H1 (cell line): ENCODE data around the gene ACSL6.

Experiments
- ASH2L ChIP-seq: fragments of 200-600, 300-600 bp; sonication (generic); IDR thresholded peaks from one replicate; pipeline ENCODE4 v1.7.1; 2017; ENCODE audit warnings: low read length
- ATF2 ChIP-seq: IDR thresholded peaks from 2 replicates; pipeline ENCODE4 v1.6.1; 2012; ENCODE audit warnings: low read length, inconsistent platforms
- ATF3 ChIP-seq: IDR thresholded peaks from 2 replicates; pipeline ENCODE4 v1.6.1; 2011; ENCODE audit warnings: low read depth, mild to moderate bottlenecking, low read length; ENCODE audit not compliant: insufficient read depth
- CBX5 ChIP-seq: fragments of 300-800, 300-1000 bp; sonication (generic); IDR thresholded peaks from 2 replicates; pipeline ENCODE4 v1.7.1; 2016; ENCODE audit warnings: antibody characterized with exemption, low read length, low read depth
- CHD2 ChIP-seq: IDR thresholded peaks from 2 replicates; pipeline ENCODE4 v1.6.1; 2012; ENCODE audit warnings: low read length, improper control_type of control experiment
- EZH2 ChIP-seq: fragments of 200-600 bp; sonication (generic); IDR thresholded peaks from 2 replicates; pipeline ENCODE4 v1.7.1; 2012; ENCODE audit warnings: low read depth, mild to moderate bottlenecking, moderate library complexity, low read length, inconsistent platforms; ENCODE audit not compliant: severe bottlenecking
- HDAC6 ChIP-seq: IDR thresholded peaks from one replicate; pipeline ENCODE4 v1.7.1; 2012; ENCODE audit warnings: low read depth, mild to moderate bottlenecking, inconsistent platforms, low read length, moderate library complexity
- MAFK ChIP-seq: IDR thresholded peaks from 2 replicates; pipeline ENCODE4 v1.6.1; 2012; ENCODE audit warnings: low read depth, mild to moderate bottlenecking, improper control_type of control experiment, low read length
- POLR2AphosphoS5 ChIP-seq: IDR thresholded peaks from 2 replicates; pipeline ENCODE4 v1.6.1; 2011; ENCODE audit warnings: low read depth, low read length
- SIX5 ChIP-seq: IDR thresholded peaks from 2 replicates; pipeline ENCODE4 v1.6.1; 2011; ENCODE audit warnings: mild to moderate bottlenecking, low read depth, low read length
- YY1 ChIP-seq: IDR thresholded peaks from 2 replicates; pipeline ENCODE4 v1.6.1; 2011; ENCODE audit warnings: low read depth, mild to moderate bottlenecking, low read length
- TF ChIP-seq, protein P1 (sequence below), 3 experiments: IDR thresholded peaks; 1 replicate in 2 of 3; 2 replicates in 1 of 3; pipeline versions ENCODE4 v1.5.1 to v1.6.1; 2011; ENCODE audit warnings: low read length in 3 of 3, mild to moderate bottlenecking in 3 of 3, inconsistent platforms in 2 of 3, low read depth in 1 of 3, moderate library complexity in 1 of 3; ENCODE audit not compliant: insufficient read depth in 1 of 3; ENCODE audit errors: control extremely low read depth in 1 of 3

DNA sequence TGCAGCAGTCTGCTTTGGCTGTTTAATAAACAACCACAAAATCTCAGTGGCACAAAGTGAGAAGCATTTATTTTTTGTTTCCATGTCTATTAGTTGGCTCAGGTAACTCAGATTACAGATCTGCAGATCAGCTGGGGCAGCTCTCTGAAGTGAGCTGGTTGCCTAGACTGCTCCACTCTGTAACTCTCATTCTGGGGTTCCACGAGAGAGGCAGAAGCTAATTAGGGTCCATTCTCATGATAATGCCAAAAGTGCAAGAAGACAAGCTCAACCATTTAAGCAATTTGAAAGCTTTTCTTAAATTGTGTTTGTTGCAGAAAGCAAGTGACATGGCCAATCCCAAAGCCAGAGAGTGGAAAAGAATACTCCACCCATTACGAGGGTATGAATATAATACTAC, 79.2 kb downstream of the ACSL6 start:
- no peak for TF ChIP-seq EZH2
- no peak for TF ChIP-seq CBX5
- TF ChIP-seq, protein P1, sequence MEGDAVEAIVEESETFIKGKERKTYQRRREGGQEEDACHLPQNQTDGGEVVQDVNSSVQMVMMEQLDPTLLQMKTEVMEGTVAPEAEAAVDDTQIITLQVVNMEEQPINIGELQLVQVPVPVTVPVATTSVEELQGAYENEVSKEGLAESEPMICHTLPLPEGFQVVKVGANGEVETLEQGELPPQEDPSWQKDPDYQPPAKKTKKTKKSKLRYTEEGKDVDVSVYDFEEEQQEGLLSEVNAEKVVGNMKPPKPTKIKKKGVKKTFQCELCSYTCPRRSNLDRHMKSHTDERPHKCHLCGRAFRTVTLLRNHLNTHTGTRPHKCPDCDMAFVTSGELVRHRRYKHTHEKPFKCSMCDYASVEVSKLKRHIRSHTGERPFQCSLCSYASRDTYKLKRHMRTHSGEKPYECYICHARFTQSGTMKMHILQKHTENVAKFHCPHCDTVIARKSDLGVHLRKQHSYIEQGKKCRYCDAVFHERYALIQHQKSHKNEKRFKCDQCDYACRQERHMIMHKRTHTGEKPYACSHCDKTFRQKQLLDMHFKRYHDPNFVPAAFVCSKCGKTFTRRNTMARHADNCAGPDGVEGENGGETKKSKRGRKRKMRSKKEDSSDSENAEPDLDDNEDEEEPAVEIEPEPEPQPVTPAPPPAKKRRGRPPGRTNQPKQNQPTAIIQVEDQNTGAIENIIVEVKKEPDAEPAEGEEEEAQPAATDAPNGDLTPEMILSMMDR (IDR thresholded peaks at IDR 0.05; ENCODE audit: control extremely low read depth in 1 of 3, insufficient read depth in 1 of 3, low read depth in 1 of 3, low read length in 3 of 3) = no peak
- TF ChIP-seq HDAC6 = no peak
- no peak for TF ChIP-seq ATF2
- no peak for TF ChIP-seq CHD2
- no peak for TF ChIP-seq MAFK
- TF ChIP-seq ATF3 = no peak
- TF ChIP-seq ASH2L = no peak
- TF ChIP-seq POLR2AphosphoS5 = no peak
- no peak for TF ChIP-seq SIX5
- no peak for TF ChIP-seq YY1
